Superior temporal gyrus (tissue), 1 donor: ENCODE results near the gene CUTA.

Experiments used
- DNase-seq: peaks from one replicate; pipeline ENCODE4 v3.0.0-alpha.2; 2016; ENCODE audit errors: extremely low spot score

The CUTA gene

GRCh38 chr6:33439956-33440648 lies 22.2 kb upstream of the CUTA start:
- no peak for DNase-seq

- no peak for DNase-seq
Observed at GRCh38 chr6:33438978-33439594, 21.2 kb upstream of the CUTA start.

- DNase-seq, result no peak
Observed at GRCh38 chr6:33437666-33438065, 19.8 kb upstream of the CUTA start.

GRCh38 chr6:33434961-33435360 lies 17.1 kb upstream of the CUTA start:
- DNase-seq, result no peak

GRCh38 chr6:33433544-33434191 lies 15.8 kb upstream of the CUTA start:
- DNase-seq, result no peak

- DNase-seq, result no peak
Observed at GRCh38 chr6:33433001-33433543, 15.2 kb upstream of the CUTA start.

- DNase-seq, result no peak
Observed at GRCh38 chr6:33432546-33432945, 14.6 kb upstream of the CUTA start.

GRCh38 chr6:33431880-33432541 lies 14.1 kb upstream of the CUTA start:
- DNase-seq, result no peak

- peak; percentile 81 for DNase-seq
Observed at GRCh38 chr6:33430991-33431879, 13.3 kb upstream of the CUTA start.

- no peak for DNase-seq
Observed at GRCh38 chr6:33430334-33430733, 12.4 kb upstream of the CUTA start.

GRCh38 chr6:33429750-33430052 lies 11.8 kb upstream of the CUTA start:
- no peak for DNase-seq

- no peak for DNase-seq
Observed at GRCh38 chr6:33428966-33429749, 11.3 kb upstream of the CUTA start.

- no peak for DNase-seq
Observed at GRCh38 chr6:33428224-33428965, 10.5 kb upstream of the CUTA start.

- DNase-seq, result no peak
Observed at GRCh38 chr6:33427585-33428223, 9.8 kb upstream of the CUTA start.

GRCh38 chr6:33426590-33427511 lies 8.9 kb upstream of the CUTA start:
- DNase-seq, result no peak

GRCh38 chr6:33425668-33426577 lies 8.0 kb upstream of the CUTA start:
- peak; percentile 68 for DNase-seq
